H1 (cell line): ENCODE results near the gene CREB3L1. TPM values are rescaled to one million over a fixed set of nuclear protein-coding genes. Genes with fewer than 3 reads are reported as not detected.

Experiments
- CTCF ChIA-PET: fragments of 300-600 bp; sonication (Branson Sonifier 250); formaldehyde crosslinking; loops from one replicate; lab custom pipeline; 2021; ENCODE audit not compliant: partially characterized antibody; lab: Charles Lee
- POLR2A ChIA-PET: fragments of 300-600 bp; sonication (Branson Sonifier 250); formaldehyde crosslinking; loops from one replicate; lab custom pipeline; 2021; ENCODE audit warnings: inconsistent platforms; ENCODE audit not compliant: partially characterized antibody; lab: Charles Lee
- DNase-seq, 2 experiments: peaks; one replicate each; pipeline versions ENCODE4 v3.0.0 to v3.0.0-alpha.2; 2010 to 2022; ENCODE audit warnings: low spot score in 2 of 2, low read depth in 1 of 2, mixed read lengths in 1 of 2
- FAIRE-seq: peaks from 2 replicates; lab custom pipeline; 2011; peaks lifted over from hg19 to GRCh38; lab: Jason Lieb, UNC
- H2AFZ ChIP-seq: 2 replicates; pipeline ENCODE4 v1.8.1; 2012; ENCODE audit warnings: low read length, inconsistent platforms
- H2AK5ac ChIP-seq: 2 replicates; pipeline ENCODE4 v1.6.1; 2013; ENCODE audit warnings: low read depth, low read length
- H2BK120ac ChIP-seq: replicated peaks from 2 replicates; pipeline ENCODE3; 2013; ENCODE audit warnings: low read depth, low read length, inconsistent platforms
- H2BK12ac ChIP-seq: 2 replicates; pipeline ENCODE4 v1.6.1; 2013; ENCODE audit warnings: low read depth, low read length
- H2BK15ac ChIP-seq: 2 replicates; pipeline ENCODE4 v1.6.1; 2013; ENCODE audit warnings: low read length
- H2BK20ac ChIP-seq: 2 replicates; pipeline ENCODE4 v1.6.1; 2013; ENCODE audit warnings: low read length
- H2BK5ac ChIP-seq: 2 replicates; pipeline ENCODE4 v1.6.1; 2013; ENCODE audit warnings: low read depth, low read length
- H3K14ac ChIP-seq: 2 replicates; pipeline ENCODE4 v1.6.1; 2013; ENCODE audit warnings: inconsistent platforms; ENCODE audit not compliant: insufficient read length
- H3K18ac ChIP-seq: 2 replicates; pipeline ENCODE4 v1.6.1; 2013; ENCODE audit warnings: low read length; ENCODE audit errors: extremely low read depth
- H3K23ac ChIP-seq: 2 replicates; pipeline ENCODE4 v1.6.1; 2013; ENCODE audit warnings: inconsistent platforms; ENCODE audit not compliant: insufficient read length
- H3K23me2 ChIP-seq: 2 replicates; pipeline ENCODE4 v1.6.1; 2013; ENCODE audit warnings: low read depth, low read length
- H3K27ac ChIP-seq: 2 replicates; pipeline ENCODE4 v1.6.1; 2011; ENCODE audit warnings: low read depth, low read length, inconsistent platforms
- H3K27me3 ChIP-seq, 4 experiments: replicated peaks in 1 of 4; 1 replicate in 1 of 4; 2 replicates in 3 of 4; pipeline versions ENCODE4 v1.6.1 to v1.8.1; 2011 to 2013; ENCODE audit warnings: low read length in 3 of 4, mild to moderate bottlenecking in 3 of 4, inconsistent platforms in 2 of 4, mixed read lengths in 2 of 4, moderate library complexity in 1 of 4; ENCODE audit not compliant: control insufficient read depth in 3 of 4, insufficient read depth in 3 of 4; ENCODE audit errors: extremely low read depth in 1 of 4
- H3K36me3 ChIP-seq, 4 experiments: 2 replicates each; pipeline versions ENCODE4 v1.6.1 to v1.8.1; 2011 to 2013; ENCODE audit warnings: mild to moderate bottlenecking in 4 of 4, low read length in 3 of 4, moderate library complexity in 2 of 4, control low read depth in 1 of 4, inconsistent platforms in 1 of 4; ENCODE audit not compliant: insufficient read depth in 4 of 4, control insufficient read depth in 2 of 4
- H3K4ac ChIP-seq: replicated peaks from 2 replicates; pipeline ENCODE3; 2013; ENCODE audit warnings: low read length, low read depth, mixed read lengths, inconsistent platforms; ENCODE audit not compliant: insufficient read length
- H3K4me1 ChIP-seq, 4 experiments: replicated peaks in 1 of 4; 1 replicate in 1 of 4; 2 replicates in 3 of 4; pipeline versions ENCODE4 v1.6.1 to v1.8.1; 2011 to 2013; ENCODE audit warnings: low read length in 3 of 4, inconsistent platforms in 2 of 4, mixed read lengths in 1 of 4; ENCODE audit not compliant: insufficient read depth in 4 of 4, control insufficient read depth in 3 of 4
- H3K4me2 ChIP-seq, 2 experiments: 2 replicates each; pipeline versions ENCODE4 v1.6.1 to v1.8.1; 2011 to 2013; ENCODE audit warnings: low read depth in 2 of 2, low read length in 2 of 2, control low read depth in 1 of 2, inconsistent platforms in 1 of 2, mild to moderate bottlenecking in 1 of 2; ENCODE audit not compliant: insufficient read depth in 1 of 2
- H3K4me3 ChIP-seq, 4 experiments: fragments of 200-600, 300-600 bp in 1 of 4; sonication (generic), shearing (Covaris generic), sonication (Bioruptor Twin) in 1 of 4; 2 replicates each; pipeline versions ENCODE4 v1.5.1 to v1.8.1; 2011 to 2016; ENCODE audit warnings: low read length in 4 of 4, low read depth in 3 of 4, control low read depth in 2 of 4, inconsistent platforms in 2 of 4, mild to moderate bottlenecking in 2 of 4, mixed read lengths in 1 of 4, moderate library complexity in 1 of 4; ENCODE audit not compliant: insufficient read depth in 2 of 4; ENCODE audit errors: extremely low read depth in 1 of 4
- H3K56ac ChIP-seq: replicated peaks from 2 replicates; pipeline ENCODE3; 2013; ENCODE audit warnings: low read depth, mild to moderate bottlenecking, mixed read lengths, low read length, inconsistent platforms; ENCODE audit not compliant: insufficient read length
- H3K79me1 ChIP-seq: 2 replicates; pipeline ENCODE4 v1.6.1; 2013; ENCODE audit warnings: low read depth, low read length, control low read depth
- H3K79me2 ChIP-seq, 2 experiments: 2 replicates each; pipeline versions ENCODE4 v1.6.1 to v1.8.1; 2012 to 2013; ENCODE audit warnings: low read length in 2 of 2, mild to moderate bottlenecking in 2 of 2, inconsistent platforms in 1 of 2; ENCODE audit not compliant: insufficient read depth in 2 of 2, control insufficient read depth in 1 of 2
- H3K9ac ChIP-seq, 4 experiments: replicated peaks in 1 of 4; 1 replicate in 1 of 4; 2 replicates in 3 of 4; pipeline versions ENCODE4 v1.6.1 to v1.8.1; 2011 to 2013; ENCODE audit warnings: low read depth in 3 of 4, low read length in 3 of 4, control low read depth in 2 of 4, mild to moderate bottlenecking in 2 of 4, moderate library complexity in 2 of 4, inconsistent platforms in 1 of 4; ENCODE audit errors: extremely low read depth in 1 of 4
- H3K9me3 ChIP-seq, 2 experiments: 2 replicates each; pipeline versions ENCODE4 v1.6.1 to v1.8.1; 2012 to 2013; ENCODE audit warnings: mild to moderate bottlenecking in 2 of 2, moderate library complexity in 2 of 2, control low read depth in 1 of 2, inconsistent platforms in 1 of 2, low read depth in 1 of 2, low read length in 1 of 2, mixed read lengths in 1 of 2; ENCODE audit not compliant: insufficient read depth in 2 of 2
- H4K20me1 ChIP-seq, 2 experiments: replicated peaks in 1 of 2; 2 replicates each; pipeline versions ENCODE3 to v1.8.1; 2011 to 2013; ENCODE audit warnings: inconsistent platforms in 2 of 2, low read length in 2 of 2, mild to moderate bottlenecking in 1 of 2; ENCODE audit not compliant: insufficient read depth in 2 of 2, control insufficient read depth in 1 of 2
- H4K5ac ChIP-seq: 2 replicates; pipeline ENCODE4 v1.6.1; 2013; ENCODE audit warnings: low read length, low read depth, mixed read lengths, inconsistent platforms; ENCODE audit not compliant: insufficient read length
- H4K8ac ChIP-seq: 2 replicates; pipeline ENCODE4 v1.8.0; 2013; ENCODE audit warnings: mild to moderate bottlenecking, moderate library complexity, low read length, inconsistent platforms; ENCODE audit not compliant: insufficient read depth; ENCODE audit errors: extremely low read depth
- H4K91ac ChIP-seq: replicated peaks from 2 replicates; pipeline ENCODE3; 2013; ENCODE audit warnings: low read length, mixed read lengths, inconsistent platforms; ENCODE audit not compliant: insufficient read length
- BCL11A ChIP-seq, 2 experiments: IDR thresholded peaks; one replicate each; pipeline ENCODE4 v1.6.1; 2011; ENCODE audit warnings: low read depth in 2 of 2, low read length in 2 of 2, mild to moderate bottlenecking in 2 of 2
- BRCA1 ChIP-seq: IDR thresholded peaks from 2 replicates; pipeline ENCODE4 v1.6.1; 2012; ENCODE audit warnings: low read depth, low read length, improper control_type of control experiment
- NANOG ChIP-seq: IDR thresholded peaks from 2 replicates; pipeline ENCODE4 v1.6.1; 2011; ENCODE audit warnings: low read length, low read depth, mild to moderate bottlenecking, inconsistent platforms; ENCODE audit not compliant: insufficient read depth, poor library complexity, severe bottlenecking
- PHF8 ChIP-seq: fragments of 200-600 bp; sonication (generic); conservative IDR thresholded peaks from 2 replicates; pipeline ENCODE4 v1.7.1; 2012; ENCODE audit warnings: low read depth, mild to moderate bottlenecking, inconsistent platforms, low read length, moderate library complexity
- SAP30 ChIP-seq: fragments of 300-600 bp; sonication (generic); IDR thresholded peaks from 2 replicates; pipeline ENCODE4 v1.7.1; 2012; ENCODE audit warnings: low read length, moderate library complexity, mild to moderate bottlenecking, inconsistent platforms; ENCODE audit not compliant: insufficient read depth, insufficient replicate concordance
- WGBS, 2 experiments: shearing (Covaris generic) in 1 of 2; methylation state at CpG; one replicate each; pipeline versions ENCODE4 v1.1.6 to v1.1.7; 2013 to 2015; ENCODE audit warnings: low lambda C conversion rate in 2 of 2, mixed read lengths in 2 of 2, inconsistent platforms in 1 of 2, low coverage in 1 of 2, missing lambda C conversion rate in 1 of 2; ENCODE audit not compliant: insufficient replicate concordance in 2 of 2, insufficient coverage in 1 of 2, insufficient read length in 1 of 2; ENCODE audit errors: extremely low coverage in 1 of 2, missing lambda C conversion rate in 1 of 2; 5-methylcytosine and 5-hydroxymethylcytosine counted together
- polyA plus RNA-seq, 7 experiments: library from polyadenylated mRNA; depleted of rRNA in 3 of 7; stranded (reverse) in 5 of 7; unstranded in 2 of 7; fragments of >200 nt in 5 of 7; fragments of 200-250 nt in 2 of 7; gene quantifications; 1 replicate in 5 of 7; 2 replicates in 1 of 7; 4 replicates in 1 of 7; pipeline versions ENCODE4 v1.2.1 to v1.2.3, GENCODE V29; 2011 to 2013; ENCODE audit warnings: missing spikeins in 2 of 7, mixed read lengths in 2 of 7
- total RNA-seq: library from RNA; stranded (reverse); fragmentation: NEBNext Ultra II Directional; extraction: Animal tissue kit (Norgen Biotek cat#: 25700); gene quantifications from 2 replicates; pipeline ENCODE4 v1.2.1, GENCODE V29; 2021

The CREB3L1 gene
- total and polyA plus RNA-seq, 2 of the 8 experiments (the other 6 are each of a cell fraction or from before 2014, with no cell fraction given), result 4.1 to 12.7 TPM

DNA sequence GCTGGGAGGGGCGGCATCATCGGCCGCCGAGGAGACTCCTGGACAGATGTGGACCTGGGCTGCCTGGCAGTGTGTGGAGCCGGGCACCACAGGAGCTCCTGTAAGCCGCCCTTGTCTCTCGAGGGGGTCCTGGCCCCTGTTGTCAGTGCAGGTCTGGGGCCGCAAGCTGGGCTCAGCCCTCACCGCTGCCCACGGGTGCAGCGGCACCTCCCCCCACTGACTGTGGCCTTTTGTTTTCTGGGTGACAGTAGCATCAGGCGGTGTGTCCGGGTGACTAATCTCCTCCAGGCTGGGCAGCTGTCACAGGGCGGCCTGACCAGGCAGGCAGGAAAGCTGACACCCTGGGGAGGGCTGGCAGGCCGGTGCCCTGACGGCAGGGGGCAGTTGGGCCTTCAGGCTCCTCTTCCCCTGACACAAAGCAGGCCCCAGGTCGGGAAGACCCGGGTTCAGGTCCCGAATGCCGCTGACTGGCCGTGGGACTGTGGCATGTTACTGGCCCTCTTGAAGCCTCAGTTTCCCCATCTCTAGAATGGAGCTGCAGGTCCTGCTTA, 86.1 kb downstream of the CREB3L1 start:
- H2BK5ac ChIP-seq, result no peak overlapping the region
- H3K23ac ChIP-seq, result no peak overlapping the region
- H2BK12ac ChIP-seq, result no peak overlapping the region
- peaks cover 0 to 23% (median 14%) of the 10 kb centered on the region in 4 experiments; a peak in 6 of 7 replicates for H3K4me1 ChIP-seq
- H3K4me3 ChIP-seq, result no peak overlapping the region
- no peak overlapping the region for H3K18ac ChIP-seq
- ChIA-PET POLR2A (interaction anchor here (0.9 to 7.8 kb wide), 5 partner anchors 13 to 143 kb away, joined by 3 to 69 read pairs (median 3); partner anchors contain the start of gene DGKZ), CTCF (interaction anchor here (1.0 to 44.5 kb wide), 5 partner anchors 4 to 55 kb away, joined by 3 to 1004 read pairs (median 8); partner anchors contain the start of genes DGKZ and MDK)
- H4K91ac ChIP-seq, result no peak overlapping the region
- peaks cover 0 to 51% of the 10 kb centered on the region in 2 experiments; a peak in 2 of 4 replicates for H3K79me2 ChIP-seq
- H2AFZ ChIP-seq, result no peak overlapping the region
- 96% methylated on average over 20 of the region's 21 CpGs; no CpG with 5 or more reads in 1 of the 2 experiments for WGBS, 2 experiments
- H3K27me3 ChIP-seq, result no peaks in the 10 kb centered on the region
- no peak overlapping the region for H3K4ac ChIP-seq
- H3K4me2 ChIP-seq, result no peak overlapping the region
- no peak overlapping the region for H3K27ac ChIP-seq
- H3K56ac ChIP-seq, result no peak overlapping the region
- no peak overlapping the region for H2AK5ac ChIP-seq
- no peak for FAIRE-seq
- H4K5ac ChIP-seq, result no peak overlapping the region
- no peak overlapping the region for H2BK15ac ChIP-seq
- peaks cover 19% of the 10 kb centered on the region for H3K79me1 ChIP-seq
- H3K23me2 ChIP-seq, result no peaks in the 10 kb centered on the region
- H4K8ac ChIP-seq, result no peak overlapping the region
- H2BK120ac ChIP-seq, result no peak overlapping the region
- no peaks in the 10 kb centered on the region for H3K9me3 ChIP-seq
- H3K36me3 ChIP-seq, result peaks cover 0 to 4% (median under 1%) of the 10 kb centered on the region in 4 experiments; a peak in 1 of 8 replicates
- no peak for DNase-seq
- H4K20me1 ChIP-seq, result peaks cover 8 to 34% of the 10 kb centered on the region in 2 experiments
- no peak overlapping the region for H3K14ac ChIP-seq
- no peak overlapping the region for H3K9ac ChIP-seq
- TF ChIP-seq PHF8 (no peak), NANOG (no peak), BCL11A (IDR thresholded peaks at IDR 0.05; ENCODE audit: low read depth in 2 of 2, low read length in 2 of 2) (no peak), SAP30 (no peak), BRCA1 (no peak)
- H2BK20ac ChIP-seq, result no peak overlapping the region
